B cell (primary cell): ENCODE measurements around the gene ARV1. TPM values are rescaled to one million over a fixed set of nuclear protein-coding genes. Genes with fewer than 3 reads are reported as not detected.
A peak's percentile ranks its signal among the peaks of the same experiment; 100 is the strongest.

ENCODE experiments used
- ATAC-seq: fragments of 200-7000 bp; cut with Tn5 transposase; one replicate; pipeline ENCODE4 v1.10.0; 2021; ENCODE audit warnings: low read depth, mild to moderate bottlenecking, moderate number of reproducible peaks, moderate library complexity
- CTCF ChIA-PET: fragments of 350-600 bp; sonication (Branson Sonifier 250); formaldehyde crosslinking; loops from one replicate; lab custom pipeline; 2021; ENCODE audit warnings: antibody characterized with exemption, inconsistent platforms; lab: Charles Lee
- POLR2A ChIA-PET: fragments of 350-600 bp; sonication (Branson Sonifier 250); formaldehyde crosslinking; loops from one replicate; lab custom pipeline; 2021; ENCODE audit warnings: antibody characterized with exemption; lab: Charles Lee
- DNase-seq: peaks from one replicate; pipeline ENCODE4 v3.0.0; 2013
- H2AFZ ChIP-seq: 2 replicates; pipeline ENCODE4 v1.6.1; 2012; ENCODE audit warnings: mild to moderate bottlenecking, low read depth, low read length; ENCODE audit not compliant: insufficient read depth, poor library complexity, severe bottlenecking
- H3K27ac ChIP-seq, 2 donors: 1 replicate in 1 of 2; 2 replicates in 1 of 2; pipeline ENCODE4 v1.5.1; 2012 to 2013; ENCODE audit warnings: low read length in 2 of 2, mild to moderate bottlenecking in 2 of 2, moderate library complexity in 1 of 2
- H3K27me3 ChIP-seq, 4 experiments: fragments of 200-600 bp in 1 of 4; sonication (generic) in 1 of 4; replicated peaks in 1 of 4; 1 replicate in 2 of 4; 2 replicates in 2 of 4; pipeline versions ENCODE4 v1.6.1 to v1.7.0; 2013 to 2016; ENCODE audit warnings: low read length in 3 of 4, mild to moderate bottlenecking in 2 of 4, mixed read lengths in 1 of 4, moderate library complexity in 1 of 4; ENCODE audit not compliant: insufficient read depth in 4 of 4, control insufficient read depth in 3 of 4; ENCODE audit errors: control extremely low read depth in 1 of 4
- H3K36me3 ChIP-seq, 2 experiments: replicated peaks in 1 of 2; 1 replicate in 1 of 2; 2 replicates in 1 of 2; pipeline versions ENCODE4 v1.6.1 to v1.7.1; 2013; ENCODE audit warnings: low read length in 1 of 2; ENCODE audit not compliant: insufficient read depth in 2 of 2, control insufficient read depth in 1 of 2; ENCODE audit errors: control extremely low read depth in 1 of 2, extremely low read depth in 1 of 2
- H3K4me1 ChIP-seq, 2 donors: fragments of 200-600 bp in 1 of 2; sonication (generic) in 1 of 2; 1 replicate in 1 of 2; 2 replicates in 1 of 2; pipeline versions ENCODE4 v1.5.1 to v1.6.1; 2013 to 2017; ENCODE audit warnings: low read length in 2 of 2; ENCODE audit not compliant: control insufficient read depth in 2 of 2, insufficient read depth in 2 of 2
- H3K4me2 ChIP-seq: replicated peaks from 2 replicates; pipeline ENCODE3; 2012; ENCODE audit warnings: mild to moderate bottlenecking, low read depth, low read length; ENCODE audit not compliant: poor library complexity, severe bottlenecking
- H3K4me3 ChIP-seq, 5 experiments: fragments of 200-600 bp in 1 of 5; sonication (generic) in 1 of 5; 1 replicate in 3 of 5; 2 replicates in 2 of 5; pipeline versions ENCODE4 v1.5.1 to v1.7.0; 2011 to 2016; ENCODE audit warnings: low read length in 4 of 5, mild to moderate bottlenecking in 4 of 5, low read depth in 2 of 5, control low read depth in 1 of 5, moderate library complexity in 1 of 5; ENCODE audit not compliant: insufficient read depth in 1 of 5; ENCODE audit errors: control extremely low read depth in 1 of 5, extremely low read depth in 1 of 5
- H3K79me2 ChIP-seq: fragments of 200-600 bp; sonication (generic); one replicate; pipeline ENCODE4 v1.6.0; 2016; ENCODE audit warnings: low read length; ENCODE audit not compliant: control insufficient read depth, insufficient read depth
- H3K9ac ChIP-seq: fragments of 200-600 bp; sonication (generic); 2 replicates; pipeline ENCODE4 v1.6.1; 2017; ENCODE audit warnings: mild to moderate bottlenecking, low read length, moderate library complexity
- H3K9me3 ChIP-seq, 3 donors: one replicate each; pipeline versions ENCODE4 v1.6.1 to v1.7.1; 2013; ENCODE audit warnings: low read length in 2 of 3; ENCODE audit not compliant: control insufficient read depth in 2 of 3, insufficient read depth in 1 of 3; ENCODE audit errors: control extremely low read depth in 1 of 3
- H4K20me1 ChIP-seq: 2 replicates; pipeline ENCODE4 v1.6.0; 2012; ENCODE audit warnings: mild to moderate bottlenecking, low read length; ENCODE audit not compliant: insufficient read depth, control insufficient read depth, poor library complexity, severe bottlenecking
- H3K27ac Mint-ChIP-seq: one replicate; pipeline ENCODE4 v1.8.0; 2021; ENCODE audit warnings: mixed read lengths
- H3K27me3 Mint-ChIP-seq: one replicate; pipeline ENCODE4 v1.8.0; 2021; ENCODE audit warnings: mixed read lengths
- H3K4me1 Mint-ChIP-seq: one replicate; pipeline ENCODE4 v1.8.0; 2021; ENCODE audit warnings: mixed read lengths
- H3K4me3 Mint-ChIP-seq: one replicate; pipeline ENCODE4 v1.8.0; 2021; ENCODE audit warnings: mixed read lengths
- H3K9me3 Mint-ChIP-seq: one replicate; pipeline ENCODE4 v1.8.0; 2022; ENCODE audit warnings: mixed read lengths; ENCODE audit not compliant: insufficient read depth
- EZH2 ChIP-seq: IDR thresholded peaks from 2 replicates; pipeline ENCODE4 v1.6.1; 2012; ENCODE audit warnings: borderline replicate concordance, low read depth, mild to moderate bottlenecking, moderate library complexity, low read length; ENCODE audit not compliant: insufficient read depth, poor library complexity, severe bottlenecking
- WGBS: methylation state at CpG from one replicate; pipeline ENCODE4 v1.1.5; 2013; ENCODE audit warnings: missing lambda C conversion rate; ENCODE audit not compliant: insufficient coverage; 5-methylcytosine and 5-hydroxymethylcytosine counted together
- intact Hi-C: fragments of 100-400 bp; cut with micrococcal nuclease; formaldehyde crosslinking; loops from one replicate; pipeline ENCODE4 v1.10.0; 2022
- polyA plus RNA-seq: library from polyadenylated mRNA; depleted of rRNA; stranded (reverse); fragments of >200 nt; gene quantifications from 2 replicates; pipeline ENCODE4 v1.2.3, GENCODE V29; 2012
- total RNA-seq, 2 donors: library from RNA; stranded (reverse); fragments of 120-200 nt in 1 of 2; gene quantifications; 1 replicate in 1 of 2; 2 replicates in 1 of 2; pipeline versions ENCODE4 v1.2.3 to v1.2.4, GENCODE V29; 2013 to 2022
- TF ChIP-seq, protein P1 (sequence below): fragments of 200-600 bp; IDR thresholded peaks from one replicate; pipeline ENCODE4 v1.8.0; 2022; ENCODE audit warnings: antibody characterized with exemption, mild to moderate bottlenecking

Gene ARV1
- total and polyA plus RNA-seq, 2 donors (not counting 1 experiment from before 2014, with no cell fraction given), result 10.7 to 11.6 TPM

GRCh38 chr1:231041719-231042261 is 62.9 kb downstream of the ARV1 start:
- POLR2A ChIA-PET, result no interaction called here
- peaks cover 7 to 13% of the 10 kb centered on the region in 2 donors for H3K4me1 ChIP-seq
- no peak overlapping the region for H3K27ac ChIP-seq
- peaks cover 11% of the 10 kb centered on the region for H3K9me3 Mint-ChIP-seq
- peaks cover 14% of the 10 kb centered on the region for H3K27me3 Mint-ChIP-seq
- no peak overlapping the region for H3K27ac Mint-ChIP-seq
- H3K9ac ChIP-seq, result no peak overlapping the region
- H3K4me3 Mint-ChIP-seq, result peak overlapping the region; percentile 78
- H2AFZ ChIP-seq, result no peak overlapping the region
- CTCF ChIA-PET, result no interaction called here
- DNase-seq (no peak), ATAC-seq (no peak)
- H4K20me1 ChIP-seq, result no peaks in the 10 kb centered on the region
- no peaks in the 10 kb centered on the region for H3K36me3 ChIP-seq
- no peak overlapping the region for H3K4me3 ChIP-seq
- no peak overlapping the region for H3K4me2 ChIP-seq
- peaks cover 0 to 14% (median 3%) of the 10 kb centered on the region in 4 experiments for H3K27me3 ChIP-seq
- intact Hi-C loops, result loop anchor here (5.0 kb wide), 3 partner anchors 171 to 399 kb away; partner anchors contain the start of genes C1orf198 and COG2
- H3K4me1 Mint-ChIP-seq, result peaks cover 6% of the 10 kb centered on the region
- H3K9me3 ChIP-seq, result peaks cover 0 to 7% (median 4%) of the 10 kb centered on the region in 3 donors
- peaks cover 2% of the 10 kb centered on the region for H3K79me2 ChIP-seq
- WGBS, result 100% methylated on average over 1 of the region's 9 CpGs
- TF ChIP-seq EZH2, result no peak
- TF ChIP-seq, protein P1, sequence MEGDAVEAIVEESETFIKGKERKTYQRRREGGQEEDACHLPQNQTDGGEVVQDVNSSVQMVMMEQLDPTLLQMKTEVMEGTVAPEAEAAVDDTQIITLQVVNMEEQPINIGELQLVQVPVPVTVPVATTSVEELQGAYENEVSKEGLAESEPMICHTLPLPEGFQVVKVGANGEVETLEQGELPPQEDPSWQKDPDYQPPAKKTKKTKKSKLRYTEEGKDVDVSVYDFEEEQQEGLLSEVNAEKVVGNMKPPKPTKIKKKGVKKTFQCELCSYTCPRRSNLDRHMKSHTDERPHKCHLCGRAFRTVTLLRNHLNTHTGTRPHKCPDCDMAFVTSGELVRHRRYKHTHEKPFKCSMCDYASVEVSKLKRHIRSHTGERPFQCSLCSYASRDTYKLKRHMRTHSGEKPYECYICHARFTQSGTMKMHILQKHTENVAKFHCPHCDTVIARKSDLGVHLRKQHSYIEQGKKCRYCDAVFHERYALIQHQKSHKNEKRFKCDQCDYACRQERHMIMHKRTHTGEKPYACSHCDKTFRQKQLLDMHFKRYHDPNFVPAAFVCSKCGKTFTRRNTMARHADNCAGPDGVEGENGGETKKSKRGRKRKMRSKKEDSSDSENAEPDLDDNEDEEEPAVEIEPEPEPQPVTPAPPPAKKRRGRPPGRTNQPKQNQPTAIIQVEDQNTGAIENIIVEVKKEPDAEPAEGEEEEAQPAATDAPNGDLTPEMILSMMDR, result no peak

DNA sequence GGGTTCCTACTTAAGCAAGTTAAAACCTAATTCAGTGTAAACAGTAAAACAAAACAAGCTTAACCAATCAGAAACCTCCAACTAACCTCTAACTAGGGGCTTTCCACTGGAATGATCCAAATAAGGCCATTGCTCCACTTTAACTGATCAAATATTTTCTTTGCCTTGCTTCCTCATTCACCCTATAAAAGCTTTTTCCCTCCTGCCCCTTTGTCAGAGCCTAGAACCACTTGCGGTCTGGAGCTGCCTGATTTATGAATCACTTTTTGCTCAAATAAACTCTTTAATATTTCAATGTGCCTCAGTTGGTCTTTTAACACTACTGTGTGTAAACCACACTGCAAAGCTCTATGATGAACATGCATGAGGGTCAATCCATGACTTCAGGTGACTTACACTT is 65.7 kb downstream of the ARV1 start:
- ATAC-seq, result no peak
- H3K27me3 ChIP-seq, result peaks cover 0 to 7% (median 0%) of the 10 kb centered on the region in 4 experiments
- ChIA-PET CTCF (interaction anchor here (1.6 kb wide), 1 partner anchor 14 kb away, joined by 3 read pairs; no protein-coding TSS in a partner anchor), POLR2A (no interaction called here)
- no peak for DNase-seq
- Mint-ChIP-seq H3K27me3 (peaks cover 16% of the 10 kb centered on the region), H3K27ac (no peak overlapping the region), H3K9me3 (peaks cover 11% of the 10 kb centered on the region), H3K4me3 (no peak overlapping the region), H3K4me1 (peaks cover 2% of the 10 kb centered on the region)
- H3K4me3 ChIP-seq, result no peak overlapping the region
- no CpG with 5 or more reads among the region's 1 CpG for WGBS
- no peak overlapping the region for H3K4me2 ChIP-seq
- H3K36me3 ChIP-seq, result no peaks in the 10 kb centered on the region
- no peak overlapping the region for H3K27ac ChIP-seq
- intact Hi-C loops, result loop anchor here (5.0 kb wide), 3 partner anchors 168 to 402 kb away; partner anchors contain the start of genes C1orf198 and COG2
- peaks cover 0 to 7% (median 4%) of the 10 kb centered on the region in 3 donors for H3K9me3 ChIP-seq
- TF ChIP-seq EZH2, result no peak
- TF ChIP-seq, protein P1, result no peak
- peaks cover 0 to 5% of the 10 kb centered on the region in 2 donors for H3K4me1 ChIP-seq
- H4K20me1 ChIP-seq, result no peaks in the 10 kb centered on the region
- H2AFZ ChIP-seq, result no peak overlapping the region
- H3K9ac ChIP-seq, result no peak overlapping the region
- H3K79me2 ChIP-seq, result no peaks in the 10 kb centered on the region
